Neural crest cell (in vitro differentiated cells): ENCODE data around the gene CAMK1G. TPM values are rescaled to one million over a fixed set of nuclear protein-coding genes. Genes with fewer than 3 reads are reported as not detected.

ENCODE experiments used
- DNase-seq: peaks from one replicate; pipeline ENCODE4 v3.0.0; 2021; ENCODE audit warnings: low read depth, mixed read lengths, low spot score
- H3K27ac Mint-ChIP-seq: one replicate; pipeline ENCODE4 v1.8.0; 2021; ENCODE audit warnings: mild to moderate bottlenecking, mixed read lengths; ENCODE audit not compliant: unreplicated experiment
- H3K27me3 Mint-ChIP-seq: 2 replicates; pipeline ENCODE4 v1.8.0; 2021; ENCODE audit warnings: low read depth, mild to moderate bottlenecking, mixed read lengths
- H3K36me3 Mint-ChIP-seq: 2 replicates; pipeline ENCODE4 v1.8.0; 2021; ENCODE audit warnings: low read depth, mild to moderate bottlenecking, mixed read lengths
- H3K4me1 Mint-ChIP-seq: 2 replicates; pipeline ENCODE4 v1.8.0; 2021; ENCODE audit warnings: mixed read lengths
- H3K4me3 Mint-ChIP-seq: one replicate; pipeline ENCODE4 v1.8.0; 2021; ENCODE audit warnings: mild to moderate bottlenecking, mixed read lengths
- H3K9me3 Mint-ChIP-seq: 2 replicates; pipeline ENCODE4 v1.8.0; 2021; ENCODE audit warnings: mixed read lengths
- CTCF ChIP-seq: fragments of 200-600 bp; sonication (generic); conservative IDR thresholded peaks from 2 replicates; pipeline ENCODE4 v1.5.0; 2021; ENCODE audit warnings: antibody characterized with exemption, mild to moderate bottlenecking
- long read RNA-seq: library from polyadenylated mRNA; unstranded; transcript quantifications from one replicate; pipeline ENCODE4 v2.0.0, GENCODE V29; 2020
- total RNA-seq: library from RNA; stranded (reverse); gene quantifications from 2 replicates; pipeline ENCODE4 v1.2.1, GENCODE V29; 2021

CAMK1G gene
- total RNA-seq = 1.1 and 1.8 TPM in 2 replicates
- long read RNA-seq, partial matches to known transcripts = 1 of 2 reads
- long read RNA-seq, other reads (novel, unspliced or antisense) = 0 of 2 reads

DNA sequence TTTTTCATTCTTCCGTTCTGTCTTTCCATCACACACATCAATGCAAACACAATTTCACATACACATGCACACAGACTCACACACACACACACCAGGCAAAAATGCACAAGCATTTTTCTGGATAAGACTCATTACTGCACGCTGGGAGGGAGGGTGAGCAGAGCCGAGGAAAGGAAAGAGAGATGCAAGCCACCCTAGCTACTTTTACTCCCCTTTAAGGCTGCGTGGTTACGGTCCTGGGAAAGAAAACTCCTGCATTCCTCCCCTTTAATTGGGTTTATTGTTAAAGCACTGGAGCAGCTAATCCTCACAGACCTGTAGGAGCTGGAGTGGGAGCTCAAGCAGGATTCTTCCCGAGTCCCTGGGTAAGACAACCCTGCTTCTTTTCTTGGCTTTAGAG lies at the start of gene CAMK1G:
Gene CAMK1G, plus strand, starts transcription at position 307 of the 400 bp plus-strand sequence. CDS start 11,270 bp downstream, outside the sequence.
- Mint-ChIP-seq H3K4me1 (no peaks in the 10 kb centered on the region), H3K9me3 (no peaks in the 10 kb centered on the region), H3K4me3 (no peak within 1 kb of the TSS), H3K36me3 (no peaks in the 10 kb centered on the region), H3K27ac (no peak within 1 kb of the TSS), H3K27me3 (no peaks in the 10 kb centered on the region)
- TF ChIP-seq CTCF = no peak
- DNase-seq = peak; percentile 38

DNA sequence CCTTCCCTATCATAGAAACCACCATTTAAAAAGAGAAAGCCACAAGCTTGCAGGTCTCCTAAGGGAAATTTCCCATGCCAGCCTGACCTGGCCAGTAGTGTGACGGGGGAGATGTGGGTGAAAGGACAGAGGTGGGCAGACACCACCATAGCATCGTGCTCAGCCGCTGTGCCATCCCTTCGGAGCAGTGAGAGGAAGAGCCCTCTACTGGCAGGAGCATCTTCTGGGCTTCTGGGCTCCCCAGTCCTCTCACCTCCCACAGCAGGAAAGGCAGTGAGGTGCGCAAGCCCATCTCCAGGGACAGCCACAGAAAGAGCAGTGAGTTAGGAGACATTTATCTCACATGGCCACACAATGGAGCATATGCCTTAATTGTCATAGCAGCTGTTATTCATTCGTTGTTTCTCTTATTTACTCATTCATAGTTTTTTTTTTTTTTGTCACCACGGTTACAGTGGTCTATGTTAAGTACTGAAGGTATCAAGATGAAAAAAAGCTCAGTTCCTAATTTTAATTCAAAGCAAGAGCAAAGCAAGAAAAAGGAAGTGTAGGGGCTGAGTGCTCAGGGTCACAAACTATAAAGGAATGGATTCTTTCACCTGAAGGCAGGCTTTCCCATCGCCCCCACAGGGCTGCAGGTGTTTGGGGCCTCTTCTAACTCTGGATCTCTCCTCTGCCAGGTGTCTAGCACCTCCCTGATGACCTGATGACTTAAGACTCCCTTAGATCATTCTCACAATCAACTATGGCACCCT lies 48.8 kb upstream of the CAMK1G start:
- no peak overlapping the region for H3K27ac Mint-ChIP-seq
- no peaks in the 10 kb centered on the region for H3K36me3 Mint-ChIP-seq
- no peak overlapping the region for H3K4me3 Mint-ChIP-seq
- TF ChIP-seq CTCF = no peak
- DNase-seq = no peak
- H3K4me1 Mint-ChIP-seq = no peaks in the 10 kb centered on the region
- peaks cover 81% of the 10 kb centered on the region for H3K27me3 Mint-ChIP-seq
- H3K9me3 Mint-ChIP-seq = no peaks in the 10 kb centered on the region

- H3K4me3 Mint-ChIP-seq = no peak overlapping the region
- no peaks in the 10 kb centered on the region for H3K36me3 Mint-ChIP-seq
- no peak for DNase-seq
- H3K27ac Mint-ChIP-seq = no peak overlapping the region
- H3K9me3 Mint-ChIP-seq = no peaks in the 10 kb centered on the region
- no peaks in the 10 kb centered on the region for H3K4me1 Mint-ChIP-seq
- TF ChIP-seq CTCF = no peak
- peaks cover 73% of the 10 kb centered on the region for H3K27me3 Mint-ChIP-seq
These were observed 46.7 kb upstream of the CAMK1G start for GRCh38 chr1:209536843-209537242.

- Mint-ChIP-seq H3K9me3 (no peaks in the 10 kb centered on the region), H3K4me1 (no peaks in the 10 kb centered on the region), H3K36me3 (no peaks in the 10 kb centered on the region), H3K27ac (no peak overlapping the region), H3K4me3 (no peak overlapping the region), H3K27me3 (peaks cover 72% of the 10 kb centered on the region)
- no peak for TF ChIP-seq CTCF
- no peak for DNase-seq
These were observed 46.0 kb upstream of the CAMK1G start for GRCh38 chr1:209537336-209538114.

GRCh38 chr1:209539576-209539975 lies 43.9 kb upstream of the CAMK1G start:
- H3K4me1 Mint-ChIP-seq = peaks cover 10% of the 10 kb centered on the region
- TF ChIP-seq CTCF = no peak
- H3K36me3 Mint-ChIP-seq = no peaks in the 10 kb centered on the region
- H3K27me3 Mint-ChIP-seq = peaks cover 59% of the 10 kb centered on the region
- H3K4me3 Mint-ChIP-seq = no peak overlapping the region
- H3K27ac Mint-ChIP-seq = no peak overlapping the region
- no peaks in the 10 kb centered on the region for H3K9me3 Mint-ChIP-seq
- no peak for DNase-seq
